Right lobe of liver (tissue), 4 donors: ENCODE data around the gene CD300A.

ENCODE experiments used
- POLR2A ChIP-seq: fragments of 450-650 bp; IDR thresholded peaks from one replicate; pipeline ENCODE4 v1.6.1; 2017; ENCODE audit warnings: antibody characterized with exemption, mild to moderate bottlenecking
- TF ChIP-seq, protein P1 (sequence below), 4 donors: fragments of 200-600 bp in 3 of 4; fragments of 450-650 bp in 1 of 4; IDR thresholded peaks; one replicate each; pipeline versions ENCODE4 v1.5.1 to v1.8.0; 2016 to 2022; ENCODE audit warnings: antibody characterized with exemption in 4 of 4, mild to moderate bottlenecking in 2 of 4
- donor health status: DM: no; HTN: no; CAD: no.
- donor health status: DM: no; HTN: no; CAD: no.
- donor health status: DM: no; HTN: yes; CAD: no.

DNA sequence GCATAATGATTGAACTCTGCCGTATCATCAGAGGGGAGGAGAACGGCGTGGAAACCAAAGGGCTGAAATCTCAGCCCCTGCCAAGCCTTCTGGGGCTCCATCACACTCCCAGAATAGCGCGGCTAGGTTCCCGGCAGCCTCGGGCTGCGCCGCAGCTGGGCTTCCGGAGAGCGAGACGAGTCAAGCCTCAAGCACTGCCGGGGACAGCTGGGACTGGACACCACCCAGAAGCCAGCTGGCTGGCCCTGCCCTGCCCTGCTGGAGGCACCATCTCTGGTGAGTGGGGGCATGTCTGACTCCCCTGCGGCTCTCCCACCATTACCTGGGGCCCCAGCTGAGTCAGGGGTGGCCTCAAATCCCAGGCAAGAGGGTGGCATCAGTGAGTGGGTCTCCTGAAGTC, 41.8 kb upstream of the CD300A start:
- TF ChIP-seq, protein P1, sequence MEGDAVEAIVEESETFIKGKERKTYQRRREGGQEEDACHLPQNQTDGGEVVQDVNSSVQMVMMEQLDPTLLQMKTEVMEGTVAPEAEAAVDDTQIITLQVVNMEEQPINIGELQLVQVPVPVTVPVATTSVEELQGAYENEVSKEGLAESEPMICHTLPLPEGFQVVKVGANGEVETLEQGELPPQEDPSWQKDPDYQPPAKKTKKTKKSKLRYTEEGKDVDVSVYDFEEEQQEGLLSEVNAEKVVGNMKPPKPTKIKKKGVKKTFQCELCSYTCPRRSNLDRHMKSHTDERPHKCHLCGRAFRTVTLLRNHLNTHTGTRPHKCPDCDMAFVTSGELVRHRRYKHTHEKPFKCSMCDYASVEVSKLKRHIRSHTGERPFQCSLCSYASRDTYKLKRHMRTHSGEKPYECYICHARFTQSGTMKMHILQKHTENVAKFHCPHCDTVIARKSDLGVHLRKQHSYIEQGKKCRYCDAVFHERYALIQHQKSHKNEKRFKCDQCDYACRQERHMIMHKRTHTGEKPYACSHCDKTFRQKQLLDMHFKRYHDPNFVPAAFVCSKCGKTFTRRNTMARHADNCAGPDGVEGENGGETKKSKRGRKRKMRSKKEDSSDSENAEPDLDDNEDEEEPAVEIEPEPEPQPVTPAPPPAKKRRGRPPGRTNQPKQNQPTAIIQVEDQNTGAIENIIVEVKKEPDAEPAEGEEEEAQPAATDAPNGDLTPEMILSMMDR (IDR thresholded peaks at IDR 0.05): no peak
- no peak for TF ChIP-seq POLR2A
